SK-N-SH treated with all-trans-retinoic acid at 6 μM for 48 hours (cell line): ENCODE results near the gene SIN3A.

ENCODE experiments used
- ARNTL ChIP-seq: fragments of 450-650 bp; formaldehyde crosslinking; IDR thresholded peaks from 2 replicates; pipeline ENCODE4 v1.5.0; 2020; ENCODE audit warnings: low read depth, mild to moderate bottlenecking, moderate library complexity, borderline replicate concordance
- GLIS3 ChIP-seq: fragments of 250-450 bp; sonication (Bioruptor Pico); IDR thresholded peaks from 2 replicates; pipeline ENCODE4 v1.5.0; 2020; ENCODE audit warnings: mild to moderate bottlenecking, moderate library complexity
- PATZ1 ChIP-seq: fragments of 250-450 bp; sonication (Bioruptor Pico); IDR thresholded peaks from 2 replicates; pipeline ENCODE4 v1.8.0; 2020; ENCODE audit warnings: mild to moderate bottlenecking, moderate library complexity, borderline replicate concordance
- SNAI2 ChIP-seq: fragments of 250-450 bp; sonication (Bioruptor Pico); IDR thresholded peaks from 2 replicates; pipeline ENCODE4 v1.5.0; 2020; ENCODE audit warnings: mild to moderate bottlenecking, moderate library complexity
- TSHZ2 ChIP-seq: fragments of 250-450 bp; sonication (Bioruptor Pico); IDR thresholded peaks from 2 replicates; pipeline ENCODE4 v1.5.0; 2020; ENCODE audit warnings: mild to moderate bottlenecking, moderate library complexity
- ZC3H10 ChIP-seq: fragments of 250-450 bp; sonication (Bioruptor Pico); IDR thresholded peaks from 2 replicates; pipeline ENCODE4 v1.5.1; 2021; ENCODE audit warnings: mild to moderate bottlenecking, moderate library complexity
- ZNF565 ChIP-seq: fragments of 450-650 bp; formaldehyde crosslinking; conservative IDR thresholded peaks from 2 replicates; pipeline ENCODE4 v1.5.0; 2020; ENCODE audit warnings: low read depth, mild to moderate bottlenecking, moderate library complexity
- ZNF8 ChIP-seq: fragments of 450-650 bp; formaldehyde crosslinking; IDR thresholded peaks from 2 replicates; pipeline ENCODE4 v1.5.0; 2020; ENCODE audit warnings: mild to moderate bottlenecking, moderate library complexity
- TF ChIP-seq, protein P1 (sequence below): fragments of 250-450 bp; sonication (Bioruptor Pico); IDR thresholded peaks from 2 replicates; pipeline ENCODE4 v1.5.1; 2020; ENCODE audit warnings: low read depth, mild to moderate bottlenecking, moderate library complexity

DNA sequence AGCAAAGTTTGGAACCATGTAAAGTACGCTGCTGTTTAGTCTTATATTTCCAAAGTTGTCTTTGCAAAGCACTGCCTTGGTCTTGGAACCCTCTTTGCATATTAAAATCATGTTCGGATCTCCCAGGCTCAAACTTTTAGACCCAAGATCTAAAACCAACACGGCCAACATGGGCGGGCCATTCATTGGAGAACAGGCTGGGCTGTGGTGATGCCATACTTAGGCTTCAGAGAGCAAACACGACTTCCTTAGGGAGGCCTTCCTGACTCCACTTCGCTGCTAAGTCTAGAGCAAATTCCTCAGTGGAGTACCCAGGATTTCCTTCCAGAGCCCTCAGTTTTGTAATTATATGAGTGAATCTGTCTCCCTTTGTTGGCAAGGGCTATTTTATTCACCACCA is 86.6 kb downstream of the SIN3A start:
- TF ChIP-seq, protein P1, sequence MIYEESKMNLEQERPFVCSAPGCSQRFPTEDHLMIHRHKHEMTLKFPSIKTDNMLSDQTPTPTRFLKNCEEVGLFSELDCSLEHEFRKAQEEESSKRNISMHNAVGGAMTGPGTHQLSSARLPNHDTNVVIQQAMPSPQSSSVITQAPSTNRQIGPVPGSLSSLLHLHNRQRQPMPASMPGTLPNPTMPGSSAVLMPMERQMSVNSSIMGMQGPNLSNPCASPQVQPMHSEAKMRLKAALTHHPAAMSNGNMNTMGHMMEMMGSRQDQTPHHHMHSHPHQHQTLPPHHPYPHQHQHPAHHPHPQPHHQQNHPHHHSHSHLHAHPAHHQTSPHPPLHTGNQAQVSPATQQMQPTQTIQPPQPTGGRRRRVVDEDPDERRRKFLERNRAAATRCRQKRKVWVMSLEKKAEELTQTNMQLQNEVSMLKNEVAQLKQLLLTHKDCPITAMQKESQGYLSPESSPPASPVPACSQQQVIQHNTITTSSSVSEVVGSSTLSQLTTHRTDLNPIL (CRISPR knock-in tag), result no peak
- TF ChIP-seq PATZ1 (no peak), TSHZ2 (CRISPR knock-in tag) (no peak), SNAI2 (CRISPR knock-in tag) (no peak), ZNF565 (CRISPR knock-in tag) (no peak), ARNTL (no peak), ZNF8 (CRISPR knock-in tag) (no peak), GLIS3 (CRISPR knock-in tag) (no peak), ZC3H10 (CRISPR knock-in tag) (no peak)
